Inflammatory macrophage treated with lipopolysaccharide for 1 hour (primary cell): ENCODE results near the gene KANK2.
A peak's percentile ranks its signal among the peaks of the same experiment; 100 is the strongest.
"Not testable (repeated sequence)": the region's sequence is repeated elsewhere in the genome, so short reads cannot be mapped to it uniquely, and the experiment has no call there.

ENCODE experiments used
- DNase-seq, 2 donors: peaks; one replicate each; pipeline ENCODE4 v3.0.0-alpha.2; 2020 to 2022

The KANK2 gene

GRCh38 chr19:11195681-11196080 lies 1.7 kb downstream of the KANK2 start:
- DNase-seq = no peak

- DNase-seq = no peak
Observed at GRCh38 chr19:11194656-11195558, 2.4 kb downstream of the KANK2 start.

GRCh38 chr19:11194173-11194572 lies 3.2 kb downstream of the KANK2 start:
- DNase-seq = no peak

GRCh38 chr19:11192957-11193939 lies 4.1 kb downstream of the KANK2 start:
- no peak for DNase-seq

- no peak for DNase-seq
Observed at GRCh38 chr19:11191934-11192333, 5.4 kb downstream of the KANK2 start.

- peak; percentile 91 to 95 for DNase-seq
Observed at GRCh38 chr19:11191273-11191755, 6.0 kb downstream of the KANK2 start.

GRCh38 chr19:11190501-11190900 lies 6.8 kb downstream of the KANK2 start:
- DNase-seq = no peak

GRCh38 chr19:11187441-11187840 lies 9.9 kb downstream of the KANK2 start:
- DNase-seq = no peak

GRCh38 chr19:11182994-11183393 lies 14.4 kb downstream of the KANK2 start:
- no peak for DNase-seq

- DNase-seq = no peak
Observed at GRCh38 chr19:11181488-11181887, 15.9 kb downstream of the KANK2 start.

- DNase-seq = not testable (repeated sequence)
Observed at GRCh38 chr19:11180975-11181374, 16.4 kb downstream of the KANK2 start.

GRCh38 chr19:11180346-11180745 lies 17.0 kb downstream of the KANK2 start:
- DNase-seq = no peak

- peak; percentile 59 to 63 for DNase-seq
Observed at GRCh38 chr19:11179716-11180297, 17.5 kb downstream of the KANK2 start.

GRCh38 chr19:11179145-11179465 lies 18.2 kb downstream of the KANK2 start:
- not testable (repeated sequence) for DNase-seq

- no peak for DNase-seq
Observed at GRCh38 chr19:11177592-11177991, 19.8 kb downstream of the KANK2 start.

GRCh38 chr19:11176466-11177193 lies 20.7 kb downstream of the KANK2 start:
- no peak for DNase-seq

GRCh38 chr19:11175920-11176319 lies 21.4 kb downstream of the KANK2 start:
- DNase-seq = no peak

GRCh38 chr19:11174336-11174735 lies 23.0 kb downstream of the KANK2 start:
- no peak for DNase-seq

- no peak for DNase-seq
Observed at GRCh38 chr19:11173516-11174155, 23.7 kb downstream of the KANK2 start.

GRCh38 chr19:11172576-11172975 lies 24.8 kb downstream of the KANK2 start:
- no peak for DNase-seq

- DNase-seq = no peak
Observed at GRCh38 chr19:11171144-11171543, 26.2 kb downstream of the KANK2 start.
